Hepatocyte (in vitro differentiated cells): ENCODE measurements around the gene PRPS1L1. TPM values are rescaled to one million over a fixed set of nuclear protein-coding genes. Genes with fewer than 3 reads are reported as not detected.

Experiments
- DNase-seq: peaks from one replicate; pipeline ENCODE4 v3.0.0-alpha.2; 2016; ENCODE audit warnings: low spot score
- H2AFZ ChIP-seq: fragments of 200-600 bp; sonication (generic); 2 replicates; pipeline ENCODE4 v1.6.0; 2016; ENCODE audit warnings: antibody characterized with exemption, mild to moderate bottlenecking
- H3K27ac ChIP-seq: fragments of 200-600 bp; sonication (generic); 2 replicates; pipeline ENCODE4 v1.5.1; 2016; ENCODE audit warnings: mild to moderate bottlenecking
- H3K27me3 ChIP-seq: fragments of 200-600 bp; sonication (generic); 2 replicates; pipeline ENCODE4 v1.6.1; 2016
- H3K36me3 ChIP-seq: fragments of 200-600 bp; sonication (generic); replicated peaks from 2 replicates; pipeline ENCODE4 v1.5.1; 2016; ENCODE audit warnings: low read depth; ENCODE audit not compliant: insufficient read depth
- H3K4me1 ChIP-seq: fragments of 200-600 bp; sonication (generic); 2 replicates; pipeline ENCODE4 v1.5.1; 2016; ENCODE audit warnings: mild to moderate bottlenecking, moderate library complexity; ENCODE audit not compliant: insufficient read depth
- H3K4me2 ChIP-seq: fragments of 200-600 bp; sonication (generic); 2 replicates; pipeline ENCODE4 v1.6.0; 2016
- H3K4me3 ChIP-seq: fragments of 200-600 bp; sonication (generic); 2 replicates; pipeline ENCODE4 v1.5.1; 2016; ENCODE audit warnings: mild to moderate bottlenecking
- H3K79me2 ChIP-seq: fragments of 200-600 bp; sonication (generic); 2 replicates; pipeline ENCODE4 v1.6.0; 2017; ENCODE audit warnings: mild to moderate bottlenecking
- H3K9me2 ChIP-seq: fragments of 200-600 bp; sonication (generic); replicated peaks from 2 replicates; pipeline ENCODE4 v1.6.0; 2017; ENCODE audit warnings: mild to moderate bottlenecking; ENCODE audit not compliant: insufficient read depth
- H3K9me3 ChIP-seq: fragments of 200-600 bp; sonication (generic); 2 replicates; pipeline ENCODE4 v1.5.1; 2016; ENCODE audit warnings: low read depth, mild to moderate bottlenecking
- H4K20me1 ChIP-seq: fragments of 200-600 bp; sonication (generic); 2 replicates; pipeline ENCODE4 v1.6.0; 2016; ENCODE audit warnings: mild to moderate bottlenecking; ENCODE audit not compliant: insufficient read depth, poor library complexity, severe bottlenecking
- CTCF ChIP-seq: fragments of 200-600 bp; sonication (generic); IDR thresholded peaks from 2 replicates; pipeline ENCODE4 v1.5.1; 2016; ENCODE audit warnings: antibody characterized with exemption, mild to moderate bottlenecking; ENCODE audit not compliant: poor library complexity
- EZH2 ChIP-seq: fragments of 200-600 bp; sonication (generic); IDR thresholded peaks from 2 replicates; pipeline ENCODE4 v1.6.1; 2016; ENCODE audit warnings: antibody characterized with exemption, mild to moderate bottlenecking, borderline replicate concordance
- EZH2phosphoT487 ChIP-seq: fragments of 200-600 bp; sonication (generic); IDR thresholded peaks from one replicate; pipeline ENCODE4 v1.6.1; 2018; ENCODE audit warnings: antibody characterized with exemption, mild to moderate bottlenecking, low read depth, moderate library complexity; ENCODE audit not compliant: unreplicated experiment, severe bottlenecking
- WGBS: methylation state at CpG from one replicate; pipeline ENCODE4 v1.1.6; 2016; ENCODE audit warnings: low lambda C conversion rate; ENCODE audit errors: missing lambda C conversion rate; 5-methylcytosine and 5-hydroxymethylcytosine counted together
- polyA plus RNA-seq: library from polyadenylated mRNA; unstranded; fragments of >200 nt; fragmentation: Nextera tagmentation; extraction: Ambion mirVana; gene quantifications from 2 replicates; pipeline ENCODE4 v1.2.1, GENCODE V29; 2016
- total RNA-seq: library from RNA; depleted of rRNA; stranded (reverse); fragments of >200 nt; gene quantifications from 2 replicates; pipeline ENCODE4 v1.2.3, GENCODE V29; 2014

PRPS1L1 gene
- total and polyA plus RNA-seq, 2 experiments from 2014 or later, result not detected

GRCh38 chr7:17984288-17984687 is 43.4 kb downstream of the PRPS1L1 start:
- Histone ChIP-seq H3K27ac (peak overlapping the region; percentile 38), H2AFZ (no peak overlapping the region), H3K36me3 (no peaks in the 10 kb centered on the region), H3K4me1 (peaks cover 7% of the 10 kb centered on the region), H3K27me3 (no peaks in the 10 kb centered on the region), H3K9me2 (no peaks in the 10 kb centered on the region), H3K4me3 (no peak overlapping the region), H4K20me1 (no peaks in the 10 kb centered on the region), H3K9me3 (no peaks in the 10 kb centered on the region), H3K4me2 (peak overlapping the region; percentile 26), H3K79me2 (no peaks in the 10 kb centered on the region)
- TF ChIP-seq EZH2, result no peak
- TF ChIP-seq CTCF, result peak; percentile 3
- WGBS, result 95% methylated on average over 1 of the region's 1 CpG
- DNase-seq, result no peak

GRCh38 chr7:17983221-17984062 is 44.2 kb downstream of the PRPS1L1 start:
- Histone ChIP-seq H3K4me1 (peaks cover 7% of the 10 kb centered on the region), H3K27ac (peak overlapping the region; percentile 38), H2AFZ (no peak overlapping the region)

GRCh38 chr7:17976952-17977351 is 50.7 kb downstream of the PRPS1L1 start:
- no peaks in the 10 kb centered on the region for H3K36me3 ChIP-seq
- no peaks in the 10 kb centered on the region for H3K4me1 ChIP-seq
- H3K4me3 ChIP-seq, result no peak overlapping the region
- H3K4me2 ChIP-seq, result no peak overlapping the region
- 45% methylated on average over 2 of the region's 2 CpGs for WGBS
- H4K20me1 ChIP-seq, result no peaks in the 10 kb centered on the region
- no peaks in the 10 kb centered on the region for H3K27me3 ChIP-seq
- no peak for TF ChIP-seq EZH2
- no peak for TF ChIP-seq EZH2phosphoT487
- TF ChIP-seq CTCF, result no peak
- H3K79me2 ChIP-seq, result no peaks in the 10 kb centered on the region
- no peak for DNase-seq
- no peaks in the 10 kb centered on the region for H3K9me2 ChIP-seq
- no peaks in the 10 kb centered on the region for H3K9me3 ChIP-seq
- H2AFZ ChIP-seq, result no peak overlapping the region
- no peak overlapping the region for H3K27ac ChIP-seq

More at GRCh38 chr7:17983221-17984062, 44.2 kb downstream of the PRPS1L1 start:
- no peak for DNase-seq
- Histone ChIP-seq H3K9me3 (no peaks in the 10 kb centered on the region), H3K36me3 (no peaks in the 10 kb centered on the region), H3K9me2 (no peaks in the 10 kb centered on the region), H3K4me3 (no peak overlapping the region), H4K20me1 (no peaks in the 10 kb centered on the region), H3K4me2 (peak overlapping the region; percentile 26), H3K27me3 (no peaks in the 10 kb centered on the region), H3K79me2 (no peaks in the 10 kb centered on the region)
- TF ChIP-seq CTCF, result no peak
- no peak for TF ChIP-seq EZH2phosphoT487
- TF ChIP-seq EZH2, result no peak
- WGBS, result 53% methylated on average over 3 of the region's 3 CpGs

Other genes starting within 250 kb of the PRPS1L1 start
- 57.6 and 64.6 TPM in 2 replicates for gene SNX13, start 87.4 kb downstream of the PRPS1L1 start, total RNA-seq
- 17.2 and 17.4 TPM in 2 replicates for gene SNX13, start 87.4 kb downstream of the PRPS1L1 start, polyA plus RNA-seq